T-helper 1 cell treated with Interleukin-12 subunit alpha and Interleukin-12 subunit beta and Interleukin-4 antibody, amounts not matched to agents 30 ng/mL and 1 ng/mL, for 36 hours (primary cell): Measurements from ENCODE around the gene PAAF1. TPM values are rescaled to one million over a fixed set of nuclear protein-coding genes. Genes with fewer than 3 reads are reported as not detected.

Source experiments
- intact Hi-C: fragments of 100-400 bp; cut with micrococcal nuclease; formaldehyde crosslinking; loops from one replicate; pipeline ENCODE4 v1.15.1; 2024
- total RNA-seq: library from RNA; stranded (reverse); gene quantifications from 2 replicates; pipeline ENCODE4 v1.2.3, GENCODE V29; 2022

Gene PAAF1
- total RNA-seq, 1 donor from 2014 or later = 19.9 TPM

- intact Hi-C loops = no loop called here
These were observed 94.4 kb downstream of the PAAF1 start for GRCh38 chr11:73971175-73971719.

DNA sequence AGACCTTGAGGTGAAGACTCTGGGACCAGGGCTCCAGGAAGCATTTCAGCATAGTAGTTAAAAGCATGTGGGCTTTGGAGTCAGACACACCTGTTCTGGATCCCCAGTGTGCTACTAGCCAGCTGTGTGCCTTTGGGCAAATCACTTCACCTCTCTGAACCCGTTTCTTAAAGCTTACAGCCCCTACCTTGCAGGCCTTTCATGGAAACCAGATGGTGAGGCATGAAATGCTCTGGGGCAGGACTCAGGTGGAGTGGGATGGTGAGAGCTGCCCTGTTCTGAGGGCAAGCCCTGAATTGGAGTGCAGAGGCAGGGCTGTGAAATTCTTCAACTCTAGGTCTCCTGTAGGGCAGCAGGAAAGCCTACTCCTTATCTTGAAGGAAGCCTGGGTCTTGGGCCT lies 95.4 kb downstream of the PAAF1 start:
- intact Hi-C loops = no loop called here

DNA sequence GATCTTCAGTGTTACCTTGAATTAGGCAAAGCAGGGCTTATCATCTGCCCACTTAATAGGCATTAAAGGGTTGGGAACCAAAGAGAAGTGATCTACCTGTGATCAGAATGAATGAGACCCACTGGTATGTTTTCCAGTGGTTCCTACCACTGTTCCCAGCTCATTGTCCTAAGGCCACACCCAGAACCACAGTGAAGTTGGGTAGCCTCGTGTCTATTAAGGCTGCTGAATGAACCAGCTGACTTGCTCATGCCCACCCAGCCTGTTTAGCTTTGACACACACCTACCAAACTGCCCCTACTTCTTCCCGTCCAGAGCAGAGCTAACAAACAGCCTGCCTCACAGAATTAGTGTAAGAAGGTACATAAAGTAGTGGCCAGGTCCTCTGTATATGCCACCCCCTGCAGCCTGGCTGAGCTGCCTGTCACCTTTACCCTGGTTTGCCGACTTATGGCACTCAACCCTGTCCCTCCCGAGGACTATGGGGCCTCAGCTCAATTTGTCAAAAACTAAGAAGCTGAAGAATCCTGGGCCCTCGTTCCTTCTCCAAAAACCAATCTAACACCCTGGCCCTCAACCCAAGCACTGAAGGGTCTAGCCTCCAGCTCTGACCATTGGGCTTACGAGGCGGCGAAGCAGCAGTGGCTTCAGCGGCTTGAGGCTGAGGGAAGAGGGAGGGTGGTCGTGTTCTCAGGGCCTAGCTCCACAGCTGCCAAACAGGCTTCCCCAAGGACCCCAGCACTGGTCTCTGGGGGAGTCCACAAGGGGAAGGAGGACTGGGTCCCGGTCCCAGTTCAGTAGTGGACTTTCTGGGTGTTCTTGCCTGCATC lies 96.0 kb downstream of the PAAF1 start:
- intact Hi-C loops = no loop called here

GRCh38 chr11:73974604-73975478 lies 98.0 kb downstream of the PAAF1 start:
- intact Hi-C loops = loop anchor here (1.0 kb wide), 3 partner anchors 8 to 196 kb away; partner anchors contain the start of genes C2CD3 and PPME1

DNA sequence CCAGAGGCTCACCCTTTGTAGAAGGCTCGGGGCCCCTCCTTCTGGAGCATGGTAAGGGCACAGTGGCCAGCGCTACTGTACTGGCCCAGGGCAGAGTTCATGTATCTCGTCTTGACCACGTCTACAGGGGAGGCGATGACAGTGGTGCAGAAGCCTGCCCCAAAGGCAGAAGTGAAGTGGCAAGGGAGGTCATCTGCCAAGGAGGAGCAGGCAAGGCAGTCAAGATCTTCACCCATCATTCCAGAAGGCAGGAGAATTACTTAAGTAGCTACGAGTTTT lies 98.6 kb downstream of the PAAF1 start:
- intact Hi-C loops = no loop called here

DNA sequence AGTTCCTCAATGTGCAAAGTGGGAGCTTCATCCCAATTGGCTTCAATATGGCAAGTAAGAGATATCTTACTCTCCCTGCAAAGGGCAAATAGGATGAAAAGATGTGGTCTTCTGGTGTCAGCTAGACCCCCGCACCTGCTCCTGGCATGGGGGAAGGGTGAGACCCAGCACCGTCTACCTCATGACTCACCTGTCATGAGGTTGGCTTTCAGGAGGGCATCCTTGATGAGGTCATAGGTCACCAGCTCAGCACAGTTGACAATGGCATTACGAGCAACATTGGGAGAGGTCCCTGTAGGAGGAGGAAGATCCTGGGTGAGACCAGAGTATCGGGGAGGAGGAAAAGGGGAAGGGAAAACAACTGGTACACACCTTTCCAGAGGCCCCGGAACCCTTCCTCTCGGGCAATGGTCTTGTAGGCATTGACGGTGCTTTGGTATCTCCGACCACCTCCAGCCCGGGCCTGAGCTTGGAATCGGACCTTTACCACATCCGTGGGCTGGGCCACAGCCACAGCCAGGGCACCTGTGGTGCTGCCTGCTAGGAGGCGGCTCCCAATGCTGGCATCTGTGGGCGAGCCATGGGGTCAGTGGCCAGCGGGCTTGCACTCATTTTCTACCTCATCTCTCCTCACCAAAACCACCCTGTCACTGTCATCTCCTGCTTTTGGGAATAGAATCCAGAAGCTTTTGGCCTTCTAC lies 99.8 kb downstream of the PAAF1 start:
- intact Hi-C loops = no loop called here

- intact Hi-C loops = no loop called here
These were observed 101.2 kb downstream of the PAAF1 start for GRCh38 chr11:73977856-73978519.

GRCh38 chr11:73978576-73979086 lies 101.8 kb downstream of the PAAF1 start:
- intact Hi-C loops = no loop called here

GRCh38 chr11:73980001-73980961 lies 103.5 kb downstream of the PAAF1 start:
- intact Hi-C loops = loop anchor here (1.0 to 10.0 kb wide), 8 partner anchors 15 to 1878 kb away; partner anchors contain the start of genes C2CD3, LAMTOR1, POLD3 and PPME1

Other genes starting within 250 kb of the PAAF1 start
- 3.8 and 4.7 TPM in 2 replicates for gene PLEKHB1, start 230.4 kb upstream of the PAAF1 start, total RNA-seq
- 96.5 and 97.4 TPM in 2 replicates for gene RAB6A, start 115.9 kb upstream of the PAAF1 start, total RNA-seq
- gene MRPL48, start 89.1 kb upstream of the PAAF1 start, total RNA-seq = 50.4 and 51.8 TPM in 2 replicates
- gene COA4, start 153 bp upstream of the PAAF1 start, total RNA-seq = 62.2 and 73.1 TPM in 2 replicates
- 0.10 TPM in 1 of 2 replicates, not detected in the other for gene DNAJB13, start 74.0 kb downstream of the PAAF1 start, total RNA-seq
- gene UCP2, start 105.8 kb downstream of the PAAF1 start, total RNA-seq = 461 and 494 TPM in 2 replicates
- 3.4 and 5.0 TPM in 2 replicates for gene UCP3, start 132.1 kb downstream of the PAAF1 start, total RNA-seq